Thyroid gland (tissue), 4 donors: ENCODE results near the gene EZH2. TPM values are rescaled to one million over a fixed set of nuclear protein-coding genes. Genes with fewer than 3 reads are reported as not detected.

Source experiments
- DNase-seq, 2 donors: peaks; one replicate each; pipeline ENCODE4 v3.0.0-alpha.2; 2019
- H3K27ac ChIP-seq, 3 donors: fragments of 200-600 bp; sonication (generic); 1 replicate in 2 of 3; 2 replicates in 1 of 3; pipeline ENCODE4 v1.5.1; 2016 to 2019; ENCODE audit warnings: mild to moderate bottlenecking in 1 of 3, moderate library complexity in 1 of 3
- H3K27me3 ChIP-seq: fragments of 200-600 bp; sonication (generic); one replicate; pipeline ENCODE4 v1.5.1; 2019
- H3K36me3 ChIP-seq, 2 donors: fragments of 200-600 bp; sonication (generic); one replicate each; pipeline ENCODE4 v1.5.1; 2016 to 2019
- H3K4me1 ChIP-seq, 2 donors: fragments of 200-600 bp; sonication (generic); one replicate each; pipeline ENCODE4 v1.5.1; 2017 to 2019
- H3K4me3 ChIP-seq, 3 donors: fragments of 200-600 bp; sonication (generic); replicated peaks in 1 of 3; 1 replicate in 2 of 3; 2 replicates in 1 of 3; pipeline ENCODE4 v1.5.1; 2016; ENCODE audit warnings: mild to moderate bottlenecking in 1 of 3
- H3K9me3 ChIP-seq: fragments of 200-600 bp; sonication (generic); one replicate; pipeline ENCODE4 v1.5.1; 2017
- POLR2A ChIP-seq, 2 donors: fragments of 450-650 bp; IDR thresholded peaks; one replicate each; pipeline ENCODE4 v1.6.1; 2017; ENCODE audit warnings: antibody characterized with exemption in 2 of 2, mild to moderate bottlenecking in 2 of 2, moderate library complexity in 1 of 2
- WGBS, 2 donors: methylation state at CpG; one replicate each; pipeline ENCODE4 v1.1.5; 2017; 5-methylcytosine and 5-hydroxymethylcytosine counted together
- intact Hi-C: fragments of 100-400 bp; cut with DNase I; formaldehyde crosslinking; loops from one replicate; pipeline ENCODE4 v1.15.1; 2023
- total RNA-seq, 4 donors: library from RNA; depleted of rRNA; stranded (reverse); fragments of >200 nt; gene quantifications; one replicate each; pipeline ENCODE4 v1.2.3, GENCODE V29; 2016
- TF ChIP-seq, protein P1 (sequence below), 6 experiments: fragments of 200-600 bp in 3 of 6; fragments of 450-650 bp in 3 of 6; sonication (generic) in 3 of 6; IDR thresholded peaks; one replicate each; pipeline ENCODE4 v1.5.1; 2016 to 2019; ENCODE audit warnings: antibody characterized with exemption in 6 of 6, mild to moderate bottlenecking in 2 of 6, inconsistent platforms in 1 of 6, moderate library complexity in 1 of 6

The EZH2 gene
- total RNA-seq, 4 donors from 2014 or later, result 0.75 to 1.1 (median 0.86) TPM

GRCh38 chr7:148811892-148812291 is 72.2 kb downstream of the EZH2 start:
- H3K4me1 ChIP-seq, result no peaks in the 10 kb centered on the region
- DNase-seq, result no peak
- peaks cover 0 to 3% of the 10 kb centered on the region in 2 donors for H3K36me3 ChIP-seq
- WGBS, 2 donors, result 86% methylated on average over 4 of the region's 4 CpGs
- intact Hi-C loops, result no loop called here
- H3K9me3 ChIP-seq, result no peaks in the 10 kb centered on the region
- H3K4me3 ChIP-seq, result no peak overlapping the region
- H3K27me3 ChIP-seq, result no peaks in the 10 kb centered on the region
- no peak overlapping the region for H3K27ac ChIP-seq
- TF ChIP-seq, protein P1, sequence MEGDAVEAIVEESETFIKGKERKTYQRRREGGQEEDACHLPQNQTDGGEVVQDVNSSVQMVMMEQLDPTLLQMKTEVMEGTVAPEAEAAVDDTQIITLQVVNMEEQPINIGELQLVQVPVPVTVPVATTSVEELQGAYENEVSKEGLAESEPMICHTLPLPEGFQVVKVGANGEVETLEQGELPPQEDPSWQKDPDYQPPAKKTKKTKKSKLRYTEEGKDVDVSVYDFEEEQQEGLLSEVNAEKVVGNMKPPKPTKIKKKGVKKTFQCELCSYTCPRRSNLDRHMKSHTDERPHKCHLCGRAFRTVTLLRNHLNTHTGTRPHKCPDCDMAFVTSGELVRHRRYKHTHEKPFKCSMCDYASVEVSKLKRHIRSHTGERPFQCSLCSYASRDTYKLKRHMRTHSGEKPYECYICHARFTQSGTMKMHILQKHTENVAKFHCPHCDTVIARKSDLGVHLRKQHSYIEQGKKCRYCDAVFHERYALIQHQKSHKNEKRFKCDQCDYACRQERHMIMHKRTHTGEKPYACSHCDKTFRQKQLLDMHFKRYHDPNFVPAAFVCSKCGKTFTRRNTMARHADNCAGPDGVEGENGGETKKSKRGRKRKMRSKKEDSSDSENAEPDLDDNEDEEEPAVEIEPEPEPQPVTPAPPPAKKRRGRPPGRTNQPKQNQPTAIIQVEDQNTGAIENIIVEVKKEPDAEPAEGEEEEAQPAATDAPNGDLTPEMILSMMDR (IDR thresholded peaks at IDR 0.05), result no peak
- no peak for TF ChIP-seq POLR2A (IDR thresholded peaks at IDR 0.05)

DNA sequence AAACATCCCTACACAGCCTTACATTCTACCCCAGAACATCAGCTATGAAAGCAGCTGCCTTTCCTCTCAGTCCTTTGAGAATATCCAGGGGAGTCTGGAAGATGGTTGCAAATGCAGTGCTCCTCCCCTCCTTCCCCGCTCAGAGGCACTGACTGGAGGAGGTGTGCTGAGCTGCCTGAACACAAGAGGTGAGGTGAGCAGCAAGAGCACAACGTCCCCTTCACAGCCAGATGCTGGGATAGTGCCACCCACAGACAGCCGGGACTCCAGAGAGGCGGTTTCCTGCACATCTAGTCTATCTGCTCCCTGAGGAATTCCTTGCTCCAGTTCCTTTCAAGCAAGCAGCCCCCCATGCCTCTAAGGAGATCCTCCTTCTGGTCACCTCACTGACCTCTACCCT is 74.2 kb downstream of the EZH2 start:
- no peak for DNase-seq
- Histone ChIP-seq H3K4me1 (no peaks in the 10 kb centered on the region), H3K36me3 (peaks cover 0 to 3% of the 10 kb centered on the region in 2 donors), H3K4me3 (no peak overlapping the region), H3K27me3 (no peaks in the 10 kb centered on the region), H3K9me3 (no peaks in the 10 kb centered on the region), H3K27ac (no peak overlapping the region)
- intact Hi-C loops, result no loop called here
- 82 to 87% methylated on average over 3 to 4 of the region's 4 CpGs for WGBS, 2 donors
- no peak for TF ChIP-seq POLR2A (IDR thresholded peaks at IDR 0.05)
- TF ChIP-seq, protein P1 (IDR thresholded peaks at IDR 0.05), result no peak

- H3K4me3 ChIP-seq, result no peak overlapping the region
- DNase-seq, result no peak
- H3K27ac ChIP-seq, result no peak overlapping the region
- peaks cover 0 to 3% of the 10 kb centered on the region in 2 donors for H3K36me3 ChIP-seq
- TF ChIP-seq, protein P1 (IDR thresholded peaks at IDR 0.05), result no peak
- TF ChIP-seq POLR2A (IDR thresholded peaks at IDR 0.05), result no peak
- H3K4me1 ChIP-seq, result no peaks in the 10 kb centered on the region
- no peaks in the 10 kb centered on the region for H3K9me3 ChIP-seq
- H3K27me3 ChIP-seq, result no peaks in the 10 kb centered on the region
- 83 to 86% methylated on average over 4 of the region's 4 CpGs for WGBS, 2 donors
- intact Hi-C loops, result no loop called here
Measured at GRCh38 chr7:148807436-148807835, 76.7 kb downstream of the EZH2 start.

DNA sequence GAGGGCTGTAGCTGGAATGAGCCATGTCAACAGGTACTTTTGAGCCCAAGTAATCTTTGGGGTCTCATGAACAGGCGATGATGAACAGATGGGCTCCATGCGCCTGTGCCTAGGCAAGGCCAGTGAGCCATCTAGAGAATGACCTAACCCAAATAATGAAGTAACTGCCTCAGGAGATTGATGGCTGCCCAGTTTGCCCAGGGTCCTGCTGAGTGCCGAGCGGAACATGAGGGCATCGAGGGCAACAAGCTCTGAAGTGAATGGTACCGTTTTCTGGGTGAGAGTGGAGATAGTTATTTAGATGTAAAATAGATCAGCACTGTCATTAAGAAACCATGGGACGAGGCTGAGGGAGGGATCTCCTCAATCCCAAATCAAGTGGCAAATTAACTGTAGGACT is 77.9 kb downstream of the EZH2 start:
- no peak for DNase-seq
- intact Hi-C loops, result no loop called here
- Histone ChIP-seq H3K27ac (no peak overlapping the region), H3K4me3 (no peak overlapping the region), H3K36me3 (peaks cover 6 to 15% of the 10 kb centered on the region in 2 donors), H3K9me3 (no peaks in the 10 kb centered on the region), H3K4me1 (no peaks in the 10 kb centered on the region), H3K27me3 (no peaks in the 10 kb centered on the region)
- 94 to 98% methylated on average over 7 of the region's 7 CpGs for WGBS, 2 donors
- TF ChIP-seq POLR2A (IDR thresholded peaks at IDR 0.05), result no peak
- TF ChIP-seq, protein P1 (IDR thresholded peaks at IDR 0.05), result no peak

DNA sequence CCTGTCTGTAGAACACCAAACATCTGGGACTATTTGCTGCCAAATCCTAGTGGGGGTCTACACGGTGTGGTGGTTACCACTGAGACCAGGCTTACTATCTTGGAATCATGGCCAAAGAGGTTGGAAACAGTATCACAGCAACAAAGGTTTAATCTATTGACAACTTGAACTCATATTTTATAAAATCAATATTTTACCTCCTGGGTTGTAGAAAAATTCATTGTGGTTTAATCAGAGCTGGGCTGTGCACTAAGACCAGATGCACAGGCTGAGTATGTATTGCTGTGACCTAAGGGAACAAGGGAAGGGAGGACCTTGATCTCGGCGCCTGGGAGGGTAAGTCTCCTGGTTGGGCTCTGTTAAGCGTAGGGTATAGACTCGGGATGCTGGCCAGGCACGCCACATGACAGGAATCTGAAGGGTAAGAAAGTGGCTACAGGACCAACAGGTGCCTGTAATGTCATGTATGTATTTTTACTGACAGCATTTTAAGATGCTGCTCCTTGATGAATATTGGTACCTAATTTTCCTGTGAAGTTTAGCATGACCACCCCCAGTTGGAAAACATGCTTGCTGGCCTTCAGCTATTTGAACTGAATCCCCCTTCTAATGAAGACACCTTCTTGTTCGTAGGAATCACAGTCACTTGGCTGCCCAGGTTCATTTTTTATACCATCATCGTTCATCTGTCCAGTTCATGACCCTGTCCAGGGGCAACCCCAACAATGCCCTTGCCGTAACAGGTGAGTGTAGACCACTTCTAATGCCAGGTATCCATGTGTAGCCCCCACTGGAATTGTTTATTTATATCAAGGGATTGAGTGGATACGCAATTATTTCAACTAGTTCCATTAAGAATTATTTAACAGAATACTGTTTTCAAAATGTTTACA is 79.5 kb downstream of the EZH2 start:
- H3K9me3 ChIP-seq, result no peaks in the 10 kb centered on the region
- intact Hi-C loops, result no loop called here

More for the DNA sequence above, 79.5 kb downstream of the EZH2 start:
- no peak for DNase-seq
- peaks cover 21 to 28% of the 10 kb centered on the region in 2 donors for H3K36me3 ChIP-seq
- 84 to 90% methylated on average over 10 of the region's 10 CpGs for WGBS, 2 donors
- no peaks in the 10 kb centered on the region for H3K4me1 ChIP-seq
- TF ChIP-seq, protein P1 (IDR thresholded peaks at IDR 0.05), result no peak
- TF ChIP-seq POLR2A (IDR thresholded peaks at IDR 0.05), result no peak
- H3K27ac ChIP-seq, result no peak overlapping the region
- no peak overlapping the region for H3K4me3 ChIP-seq
- no peaks in the 10 kb centered on the region for H3K27me3 ChIP-seq
